HK-2 (cell line): ENCODE results near the gene GALNT18.

Experiments
- DNase-seq: peaks from one replicate; pipeline ENCODE4 v3.0.0-alpha.2; 2018; ENCODE audit not compliant: unreplicated experiment

Gene GALNT18

GRCh38 chr11:11621573-11622339 lies at the start of gene GALNT18:
GALNT18 (minus strand) TSS chr11:11622005.
- DNase-seq = peak; percentile 85

GRCh38 chr11:11670574-11670973 lies 48.8 kb upstream of the GALNT18 start:
- DNase-seq = no peak

- no peak for DNase-seq
Observed at GRCh38 chr11:11669233-11669846, 47.5 kb upstream of the GALNT18 start.

- DNase-seq = no peak
Observed at GRCh38 chr11:11668781-11669180, 47.0 kb upstream of the GALNT18 start.

- DNase-seq = no peak
Observed at GRCh38 chr11:11668274-11668673, 46.5 kb upstream of the GALNT18 start.

- DNase-seq = no peak
Observed at GRCh38 chr11:11667056-11667455, 45.3 kb upstream of the GALNT18 start.

- DNase-seq = no peak
Observed at GRCh38 chr11:11665407-11665806, 43.6 kb upstream of the GALNT18 start.

- DNase-seq = no peak
Observed at GRCh38 chr11:11663907-11664306, 42.1 kb upstream of the GALNT18 start.

- no peak for DNase-seq
Observed at GRCh38 chr11:11662578-11662977, 40.8 kb upstream of the GALNT18 start.

GRCh38 chr11:11661326-11662040 lies 39.7 kb upstream of the GALNT18 start:
- DNase-seq = no peak

GRCh38 chr11:11660363-11660740 lies 38.5 kb upstream of the GALNT18 start:
- no peak for DNase-seq

- DNase-seq = no peak
Observed at GRCh38 chr11:11659567-11660362, 38.0 kb upstream of the GALNT18 start.

GRCh38 chr11:11657218-11657955 lies 35.6 kb upstream of the GALNT18 start:
- no peak for DNase-seq

GRCh38 chr11:11641581-11641980 lies 19.8 kb upstream of the GALNT18 start:
- DNase-seq = no peak

GRCh38 chr11:11640996-11641395 lies 19.2 kb upstream of the GALNT18 start:
- DNase-seq = no peak

- DNase-seq = no peak
Observed at GRCh38 chr11:11640152-11640551, 18.3 kb upstream of the GALNT18 start.

- DNase-seq = no peak
Observed at GRCh38 chr11:11636671-11637070, 14.9 kb upstream of the GALNT18 start.

- DNase-seq = no peak
Observed at GRCh38 chr11:11635443-11635842, 13.6 kb upstream of the GALNT18 start.

- DNase-seq = no peak
Observed at GRCh38 chr11:11629368-11629767, 7.6 kb upstream of the GALNT18 start.

GRCh38 chr11:11628651-11629050 lies 6.8 kb upstream of the GALNT18 start:
- DNase-seq = no peak

GRCh38 chr11:11626128-11626527 lies 4.3 kb upstream of the GALNT18 start:
- DNase-seq = no peak
